Spinal cord (tissue), 10 donors: Measurements from ENCODE around the gene GNAT2. TPM values are rescaled to one million over a fixed set of nuclear protein-coding genes. Genes with fewer than 3 reads are reported as not detected.
A peak's percentile ranks its signal among the peaks of the same experiment; 100 is the strongest.

ENCODE experiments used
- DNase-seq, 6 donors: peaks; one replicate each; pipeline versions ENCODE4 v3.0.0 to v3.0.0-alpha.2; 2013 to 2015; ENCODE audit warnings: low spot score in 6 of 6, low read depth in 4 of 6
- H3K27ac ChIP-seq: one replicate; pipeline ENCODE4 v1.5.1; 2013; ENCODE audit warnings: low read depth, low read length, control low read depth
- H3K27me3 ChIP-seq: one replicate; pipeline ENCODE4 v1.6.1; 2013; ENCODE audit warnings: low read length; ENCODE audit not compliant: control insufficient read depth, insufficient read depth
- H3K36me3 ChIP-seq: one replicate; pipeline ENCODE4 v1.6.1; 2013; ENCODE audit warnings: low read length; ENCODE audit not compliant: control insufficient read depth, insufficient read depth
- H3K4me1 ChIP-seq: one replicate; pipeline ENCODE4 v1.6.1; 2013; ENCODE audit warnings: low read length; ENCODE audit not compliant: control insufficient read depth, insufficient read depth
- H3K4me3 ChIP-seq: one replicate; pipeline ENCODE4 v1.5.1; 2013; ENCODE audit warnings: low read depth, low read length, control low read depth
- H3K9me3 ChIP-seq: one replicate; pipeline ENCODE4 v1.6.1; 2013; ENCODE audit warnings: low read length; ENCODE audit not compliant: control insufficient read depth, insufficient read depth
- WGBS: methylation state at CpG from one replicate; pipeline ENCODE4 v1.1.5; 2013; ENCODE audit warnings: missing lambda C conversion rate; ENCODE audit not compliant: insufficient coverage; 5-methylcytosine and 5-hydroxymethylcytosine counted together
- polyA plus RNA-seq, 2 donors: library from polyadenylated mRNA; unstranded; fragments of 120-200 nt; gene quantifications; one replicate each; pipeline ENCODE4 v1.2.1, GENCODE V29; 2013; ENCODE audit not compliant: insufficient read length in 2 of 2
- total RNA-seq, 2 donors: library from RNA; depleted of rRNA in 1 of 2; stranded (reverse); fragments of 120-200 nt in 1 of 2; fragments of >200 nt in 1 of 2; gene quantifications; one replicate each; pipeline versions ENCODE4 v1.2.3 to v1.2.4, GENCODE V29; 2013 to 2014
- donor health status: healthy.

Gene GNAT2
- total and polyA plus RNA-seq, 4 donors = 0.33 TPM; not detected in 3

DNA sequence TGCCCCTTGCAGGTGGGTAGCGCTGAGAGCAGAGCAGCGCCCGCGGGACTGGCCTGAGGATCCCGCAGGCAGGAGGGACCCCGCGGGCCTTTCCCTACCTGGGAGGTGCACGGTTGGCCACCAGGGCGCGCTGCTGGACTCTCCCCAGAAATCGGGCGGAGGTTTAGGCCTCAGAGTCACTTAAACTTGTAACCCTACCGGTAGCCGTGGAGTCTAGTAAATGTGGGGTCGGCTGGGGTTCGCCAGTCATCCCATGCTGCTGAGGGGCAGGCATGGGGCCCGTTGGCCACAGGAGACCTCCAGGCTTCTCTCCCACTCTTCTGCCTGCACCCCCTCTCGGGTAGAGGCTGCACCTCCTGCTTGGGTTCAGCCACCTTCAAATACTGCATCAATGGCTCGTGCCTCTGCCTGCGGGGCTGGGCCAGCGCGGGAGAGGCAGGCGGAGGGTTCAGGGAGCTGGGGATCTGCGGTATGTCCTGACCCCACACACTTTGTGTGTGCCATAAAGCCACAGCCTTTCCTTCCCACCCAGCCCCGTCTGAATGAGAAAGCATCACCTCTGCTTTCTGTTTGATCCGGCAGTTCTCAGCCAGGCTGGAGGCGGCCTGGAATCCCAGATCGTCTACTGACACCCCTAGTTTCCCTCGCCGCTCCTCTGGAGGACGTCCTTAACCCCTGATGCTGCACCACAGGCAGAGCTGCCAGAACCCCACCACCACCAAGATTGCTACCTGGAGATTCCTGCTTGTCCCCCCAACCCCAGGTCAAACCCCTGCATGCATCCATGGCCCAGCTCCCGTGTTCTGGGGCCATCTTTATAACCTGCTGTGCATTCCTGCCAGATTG is 24.2 kb upstream of the GNAT2 start:
- 30% methylated on average over 26 of the region's 32 CpGs for whole genome bisulfite sequencing
- peak in 2 of 6 donors; percentile 51 to 75 for DNase-seq
- Histone ChIP-seq H3K4me1 (peaks cover 21% of the 10 kb centered on the region), H3K4me3 (no peak overlapping the region), H3K27me3 (peaks cover 3% of the 10 kb centered on the region), H3K27ac (peak overlapping the region; percentile 25), H3K9me3 (no peaks in the 10 kb centered on the region), H3K36me3 (peaks cover 4% of the 10 kb centered on the region)

DNA sequence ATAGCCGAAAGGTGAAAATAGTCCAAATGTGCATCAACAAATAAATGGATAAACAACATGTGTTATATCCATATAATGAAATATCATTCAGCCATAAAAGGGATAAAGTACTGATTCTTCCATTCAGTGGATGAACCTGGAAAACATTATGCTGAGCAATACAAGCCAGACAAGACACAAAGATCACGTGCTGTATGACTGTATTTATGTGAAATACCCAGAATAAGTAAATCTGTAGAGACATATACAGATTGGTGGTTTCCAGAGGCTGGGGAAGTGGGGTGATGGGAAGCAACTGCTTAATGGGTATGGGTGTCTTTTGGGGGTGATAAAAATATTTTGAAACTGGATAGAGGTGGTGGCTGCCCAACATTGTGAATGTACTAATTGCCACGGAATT is 23.2 kb upstream of the GNAT2 start:
- DNase-seq = no peak
- WGBS = 20% methylated on average over 1 of the region's 3 CpGs
- peaks cover 3% of the 10 kb centered on the region for H3K27me3 ChIP-seq

DNA sequence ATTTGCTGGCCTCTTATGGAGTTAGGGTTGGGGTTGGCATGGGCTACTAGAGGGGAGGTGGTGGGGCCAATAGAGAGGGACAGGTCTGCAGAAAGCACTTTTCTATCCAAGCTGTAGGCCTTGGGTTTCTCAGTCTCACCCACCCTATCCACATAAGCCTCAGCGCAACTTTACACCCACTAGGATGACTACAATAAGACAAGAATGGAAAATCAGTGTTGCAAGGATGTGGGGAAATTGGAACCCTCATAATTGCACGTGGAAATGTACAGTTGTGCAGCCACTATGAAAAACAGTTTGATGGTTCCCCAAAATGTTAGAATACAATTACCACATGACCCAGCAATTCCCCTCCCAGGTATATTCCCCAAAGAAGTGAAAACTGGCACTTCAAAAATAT is 22.4 kb upstream of the GNAT2 start:
- Histone ChIP-seq H3K4me1 (peaks cover 21% of the 10 kb centered on the region), H3K9me3 (no peaks in the 10 kb centered on the region), H3K36me3 (peaks cover 4% of the 10 kb centered on the region), H3K27ac (no peak overlapping the region), H3K27me3 (peaks cover 3% of the 10 kb centered on the region), H3K4me3 (no peak overlapping the region)
- no CpG with 5 or more reads among the region's 2 CpGs for WGBS
- no peak for DNase-seq

More for the DNA sequence above, 23.2 kb upstream of the GNAT2 start:
- Histone ChIP-seq H3K27ac (no peak overlapping the region), H3K4me3 (no peak overlapping the region), H3K9me3 (no peaks in the 10 kb centered on the region), H3K36me3 (peaks cover 4% of the 10 kb centered on the region), H3K4me1 (peaks cover 21% of the 10 kb centered on the region)

DNA sequence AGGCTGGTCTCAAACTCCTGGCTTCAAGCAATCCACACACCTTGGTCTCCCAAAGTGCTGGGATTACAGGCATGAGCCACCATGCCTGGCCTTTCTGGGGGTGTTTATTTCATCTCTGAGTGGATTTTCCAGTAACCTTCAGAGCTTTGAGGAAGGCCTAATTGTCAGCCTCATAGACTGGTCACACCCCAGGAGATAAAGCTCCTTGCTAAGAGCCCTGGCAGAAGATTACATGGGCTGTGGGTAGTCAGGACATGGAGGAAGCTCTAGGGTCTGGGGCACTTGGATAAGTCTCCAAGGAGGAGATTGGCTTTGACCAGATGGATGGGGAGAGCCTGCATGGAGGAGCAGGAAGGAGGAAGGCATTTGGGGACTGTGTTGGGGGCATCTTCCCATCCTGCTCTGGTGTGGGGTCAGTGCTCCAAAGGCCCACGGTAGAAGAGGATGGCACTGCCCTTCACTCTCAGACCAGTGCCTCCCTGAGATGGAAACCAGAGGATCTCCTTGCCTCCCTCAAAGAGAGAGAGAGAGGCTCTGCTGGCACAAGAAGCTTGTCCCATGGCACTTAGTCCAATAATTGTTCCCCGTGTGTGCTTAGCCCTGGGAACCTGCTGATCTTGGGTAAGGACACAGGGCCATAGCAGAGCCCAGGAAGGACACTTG is 21.8 kb upstream of the GNAT2 start:
- H3K27me3 ChIP-seq = peaks cover 3% of the 10 kb centered on the region
- H3K4me3 ChIP-seq = no peak overlapping the region
- peaks cover 21% of the 10 kb centered on the region for H3K4me1 ChIP-seq
- DNase-seq = no peak
- H3K36me3 ChIP-seq = peaks cover 4% of the 10 kb centered on the region
- WGBS = 93% methylated on average over 2 of the region's 2 CpGs
- H3K27ac ChIP-seq = no peak overlapping the region
- H3K9me3 ChIP-seq = no peaks in the 10 kb centered on the region

DNA sequence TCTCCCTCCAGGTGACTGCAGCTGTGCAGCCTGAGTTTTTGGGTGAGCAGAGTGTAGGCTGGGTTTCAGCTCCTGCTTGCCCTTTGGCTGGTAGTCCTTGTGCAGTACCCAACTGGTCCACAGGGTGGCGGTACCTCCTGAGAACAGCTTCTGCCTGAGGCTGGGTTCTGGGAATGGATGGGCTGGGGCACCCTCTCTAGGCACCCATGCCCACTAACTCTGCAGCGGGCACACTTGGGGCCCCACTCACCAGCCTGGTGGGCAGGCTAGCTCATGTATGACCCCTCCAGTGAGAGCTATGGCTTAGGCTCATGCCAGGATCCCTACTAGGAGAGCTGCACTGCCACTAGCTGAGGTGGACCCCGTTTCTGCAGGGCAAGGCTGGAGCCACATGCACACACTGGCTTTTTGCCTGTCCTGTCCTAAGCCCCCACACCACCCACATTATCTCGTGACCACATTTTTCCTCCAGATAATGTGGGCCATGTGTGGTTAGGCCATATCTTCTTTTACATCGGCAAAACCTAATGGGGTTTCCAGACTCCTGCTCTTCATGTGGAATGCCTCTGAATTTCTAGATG is 21.0 kb upstream of the GNAT2 start:
- H3K4me1 ChIP-seq = peaks cover 21% of the 10 kb centered on the region
- H3K27ac ChIP-seq = no peak overlapping the region
- H3K27me3 ChIP-seq = peaks cover 3% of the 10 kb centered on the region
- no peak overlapping the region for H3K4me3 ChIP-seq
- H3K9me3 ChIP-seq = no peaks in the 10 kb centered on the region
- DNase-seq = peak in 2 of 6 donors; percentile 74 to 77
- H3K36me3 ChIP-seq = peaks cover 4% of the 10 kb centered on the region
- WGBS = 56% methylated on average over 5 of the region's 5 CpGs

DNA sequence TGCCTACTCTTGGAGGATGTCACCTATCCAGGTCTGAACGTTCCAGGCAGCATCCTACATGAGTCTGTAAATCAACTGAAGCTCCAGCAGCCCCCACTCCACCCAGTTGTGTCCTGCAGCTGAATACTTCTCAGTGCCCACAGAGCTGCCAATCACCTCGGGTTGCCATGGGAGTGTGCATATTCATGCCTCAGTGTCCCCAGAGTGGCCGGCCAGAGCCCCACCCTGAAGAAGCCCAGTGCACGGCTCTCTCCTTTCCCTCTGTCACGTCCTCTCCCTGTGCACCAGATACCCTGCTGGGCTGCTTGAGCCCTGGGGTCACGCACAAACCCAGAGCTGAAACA is 20.4 kb upstream of the GNAT2 start:
- Histone ChIP-seq H3K27me3 (peaks cover 3% of the 10 kb centered on the region), H3K4me3 (no peak overlapping the region), H3K9me3 (no peaks in the 10 kb centered on the region), H3K27ac (no peak overlapping the region), H3K36me3 (peaks cover 7% of the 10 kb centered on the region), H3K4me1 (peaks cover 21% of the 10 kb centered on the region)
- 42% methylated on average over 3 of the region's 6 CpGs for WGBS
- no peak for DNase-seq

DNA sequence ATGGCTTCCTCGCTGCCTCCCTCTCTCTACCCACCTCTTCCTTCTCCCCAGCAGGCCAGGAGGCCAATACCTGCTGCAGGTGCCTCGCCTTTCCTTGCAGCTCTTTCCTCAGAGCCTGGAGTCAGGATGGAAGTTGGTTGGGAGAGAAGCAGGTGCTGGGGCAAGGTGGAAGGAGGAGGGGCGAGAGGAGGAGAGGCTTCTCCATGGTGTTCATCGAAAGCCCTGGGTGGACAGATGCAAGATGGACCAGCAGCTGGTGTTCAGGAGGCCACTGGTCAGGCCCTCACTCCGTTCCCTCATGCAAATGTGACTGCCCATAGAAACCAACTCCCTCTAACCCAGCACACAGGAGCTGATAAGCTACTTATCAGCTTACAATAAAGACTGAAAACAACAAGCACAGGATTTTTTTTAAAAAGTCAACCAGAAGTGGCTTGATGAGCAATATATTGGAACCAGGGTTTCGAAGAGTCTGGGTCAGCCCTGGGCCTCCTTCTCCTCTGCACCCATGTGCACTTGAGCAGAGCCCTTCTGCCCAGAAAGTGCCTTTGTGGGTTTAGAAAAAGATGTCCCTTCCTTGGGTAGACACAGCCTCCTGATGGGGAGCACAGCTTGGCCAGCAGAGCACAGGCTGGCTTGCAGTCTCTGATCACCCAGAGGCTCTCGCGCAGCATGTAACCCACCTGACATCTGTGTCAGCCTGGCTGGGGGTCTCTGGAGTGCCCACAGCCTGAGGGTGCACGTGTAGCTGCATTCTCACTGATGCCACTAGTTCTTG is 19.8 kb upstream of the GNAT2 start:
- no peak overlapping the region for H3K4me3 ChIP-seq
- no peak overlapping the region for H3K27ac ChIP-seq
- H3K36me3 ChIP-seq = peaks cover 8% of the 10 kb centered on the region
- no peak for DNase-seq
- H3K9me3 ChIP-seq = no peaks in the 10 kb centered on the region
- peaks cover 3% of the 10 kb centered on the region for H3K27me3 ChIP-seq
- peaks cover 21% of the 10 kb centered on the region for H3K4me1 ChIP-seq
- 84% methylated on average over 5 of the region's 9 CpGs for WGBS

GRCh38 chr1:109637446-109637845 is 18.0 kb upstream of the GNAT2 start:
- WGBS = 100% methylated on average over 2 of the region's 7 CpGs
- no peak overlapping the region for H3K27ac ChIP-seq
- peaks cover 14% of the 10 kb centered on the region for H3K36me3 ChIP-seq
- H3K9me3 ChIP-seq = no peaks in the 10 kb centered on the region
- no peak for DNase-seq
- peaks cover 20% of the 10 kb centered on the region for H3K4me1 ChIP-seq
- no peaks in the 10 kb centered on the region for H3K27me3 ChIP-seq
- no peak overlapping the region for H3K4me3 ChIP-seq

DNA sequence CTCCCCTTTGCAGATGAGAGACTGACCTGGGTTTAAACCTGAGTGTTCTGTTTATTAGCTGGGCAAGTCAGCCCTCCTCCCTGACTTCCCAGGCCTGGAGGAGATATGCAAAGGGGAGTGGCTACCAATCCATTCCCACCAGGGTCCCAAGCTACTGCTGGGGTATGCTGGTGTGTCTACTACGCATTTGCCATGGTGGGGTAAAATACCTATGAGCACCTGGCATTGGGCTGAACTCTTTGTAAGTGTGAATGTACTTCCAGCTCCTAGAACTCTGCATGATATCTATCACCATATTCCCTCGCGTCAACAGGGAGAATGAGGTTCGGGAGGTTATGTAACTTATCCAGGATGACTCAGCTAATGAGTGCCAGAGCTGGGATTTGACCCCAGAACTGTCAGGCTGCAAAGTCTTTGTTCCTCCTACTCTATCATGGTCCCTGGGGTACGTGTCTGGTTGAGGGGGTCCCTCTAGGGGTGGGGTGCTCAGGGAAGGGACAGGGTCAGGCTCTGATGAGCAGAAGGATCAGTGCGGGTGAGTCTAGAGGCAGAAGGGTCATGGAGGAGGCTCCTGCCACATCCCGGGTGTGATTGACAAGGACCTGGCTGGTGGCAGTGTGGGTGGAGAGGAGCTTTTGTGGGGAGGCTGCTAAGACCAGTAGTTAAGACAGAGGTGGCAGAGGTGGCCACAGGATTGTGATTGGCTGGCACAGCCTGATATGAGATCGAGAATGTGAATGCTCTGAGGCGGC is 17.0 kb upstream of the GNAT2 start:
- WGBS = 63% methylated on average over 4 of the region's 9 CpGs
- Histone ChIP-seq H3K4me3 (no peak overlapping the region), H3K27ac (no peak overlapping the region), H3K4me1 (peaks cover 31% of the 10 kb centered on the region), H3K27me3 (no peaks in the 10 kb centered on the region), H3K36me3 (peaks cover 23% of the 10 kb centered on the region), H3K9me3 (no peaks in the 10 kb centered on the region)
- DNase-seq = no peak
